HepG2 (cell line): ENCODE measurements around the gene DPP7. TPM values are rescaled to one million over a fixed set of nuclear protein-coding genes. Genes with fewer than 3 reads are reported as not detected.

Experiments used
- CBX1 ChIP-seq: IDR thresholded peaks from one replicate; pipeline ENCODE4 v1.6.1; 2016; ENCODE audit warnings: antibody characterized with exemption, low read depth
- HNRNPUL1 ChIP-seq: fragments of 200-400 bp; formaldehyde crosslinking; IDR thresholded peaks from 2 replicates; pipeline ENCODE4 v1.6.1; 2017; ENCODE audit warnings: low read depth, mild to moderate bottlenecking, low read length, moderate library complexity
- PBX2 ChIP-seq: IDR thresholded peaks from 2 replicates; pipeline ENCODE4 v1.6.1; 2016; ENCODE audit warnings: control low read depth
- ZBED4 ChIP-seq: sonication (generic); formaldehyde crosslinking; IDR thresholded peaks from 2 replicates; pipeline ENCODE4 v1.4.0; 2020; ENCODE audit warnings: missing genetic modification reagents, borderline replicate concordance
- ZBTB2 ChIP-seq: sonication (generic); formaldehyde crosslinking; IDR thresholded peaks from 2 replicates; pipeline ENCODE4 v1.8.0; 2022; ENCODE audit warnings: low read depth, missing genetic modification reagents
- ZBTB44 ChIP-seq: sonication (generic); formaldehyde crosslinking; IDR thresholded peaks from 2 replicates; pipeline ENCODE4 v1.4.0; 2020; ENCODE audit warnings: missing genetic modification reagents
- ZNF484 ChIP-seq: sonication (generic); formaldehyde crosslinking; IDR thresholded peaks from 2 replicates; pipeline ENCODE4 v1.5.1; 2020; ENCODE audit warnings: mild to moderate bottlenecking, low read depth, missing genetic modification reagents, borderline replicate concordance
- ZNF605 ChIP-seq: sonication (generic); formaldehyde crosslinking; IDR thresholded peaks from 2 replicates; pipeline ENCODE4 v1.8.0; 2022; ENCODE audit warnings: mild to moderate bottlenecking, missing genetic modification reagents
- ZNF629 ChIP-seq: sonication (generic); formaldehyde crosslinking; conservative IDR thresholded peaks from 2 replicates; pipeline ENCODE4 v1.5.0; 2020; ENCODE audit warnings: missing genetic modification reagents
- ZNF770 ChIP-seq: sonication (generic); formaldehyde crosslinking; IDR thresholded peaks from 2 replicates; pipeline ENCODE4 v1.5.0; 2020; ENCODE audit warnings: mild to moderate bottlenecking, missing genetic modification reagents
- ZSCAN12 ChIP-seq: sonication (generic); formaldehyde crosslinking; IDR thresholded peaks from 2 replicates; pipeline ENCODE4 v1.9.0; 2021; ENCODE audit warnings: mild to moderate bottlenecking, missing genetic modification reagents
- ZSCAN25 ChIP-seq: sonication (generic); formaldehyde crosslinking; IDR thresholded peaks from 2 replicates; pipeline ENCODE4 v1.8.0; 2022; ENCODE audit warnings: mild to moderate bottlenecking, missing genetic modification reagents
- ZSCAN5A ChIP-seq: sonication (generic); formaldehyde crosslinking; IDR thresholded peaks from 2 replicates; pipeline ENCODE4 v1.8.0; 2022; ENCODE audit warnings: mild to moderate bottlenecking, missing genetic modification reagents, borderline replicate concordance
- polyA plus RNA-seq, 8 experiments: library from polyadenylated mRNA; depleted of rRNA in 3 of 8; stranded (reverse) in 7 of 8; unstranded in 1 of 8; fragments of >200 nt; fragmentation: Illumina TruSeq in 4 of 8; extraction: Trizol in 4 of 8; gene quantifications; 2 replicates each; pipeline versions ENCODE4 v1.2.1 to v1.2.3, GENCODE V29; 2011 to 2016; ENCODE audit warnings: low read depth in 4 of 8, missing spikeins in 1 of 8, mixed read lengths in 1 of 8; ENCODE audit not compliant: insufficient read depth in 1 of 8
- total RNA-seq, 5 experiments: library from RNA; depleted of rRNA; stranded (reverse); fragments of >200 nt; fragmentation: Illumina TruSeq; extraction: Trizol; gene quantifications; 2 replicates each; pipeline ENCODE4 v1.2.3, GENCODE V29; 2016; ENCODE audit warnings: low read depth in 1 of 5

Gene DPP7
- total and polyA plus RNA-seq, 2 of the 13 experiments (the other 11 are each of a cell fraction or from before 2014, with no cell fraction given) = 1.2 to 4.5 TPM

- no peak for TF ChIP-seq PBX2
- 0 out of 2 replicates have a peak, but pooled peaks have one; percentile 46 for TF ChIP-seq ZNF770 (CRISPR knock-in tag)
- TF ChIP-seq ZNF605 (CRISPR knock-in tag) = peak; percentile 37; the same call in 1 of the 2 replicates
- TF ChIP-seq HNRNPUL1 = no peak
- TF ChIP-seq ZBTB44 (CRISPR knock-in tag) = no peak
- peak; percentile 43; the same call in 1 of the 2 replicates for TF ChIP-seq ZNF629 (CRISPR knock-in tag)
- TF ChIP-seq CBX1 = peak; percentile 51
- peak; percentile 79; the same call in 1 of the 2 replicates for TF ChIP-seq ZSCAN25
- no peak for TF ChIP-seq ZSCAN12 (CRISPR knock-in tag)
- 0 out of 2 replicates have a peak, but pooled peaks have one; percentile 29 for TF ChIP-seq ZNF484 (CRISPR knock-in tag)
- no peak for TF ChIP-seq ZBTB2
- TF ChIP-seq ZSCAN5A (CRISPR knock-in tag) = 0 out of 2 replicates have a peak, but pooled peaks have one; percentile 25
- TF ChIP-seq ZBED4 = peak; percentile 75; the same call in 1 of the 2 replicates
These were observed 46.5 kb downstream of the DPP7 start (continued) for GRCh38 chr9:137067860-137068538.
